8988T (cell line): ENCODE measurements around the gene KLRB1.
"Not testable (repeated sequence)": the region's sequence is repeated elsewhere in the genome, so short reads cannot be mapped to it uniquely, and the experiment has no call there.

Experiments
- DNase-seq: peaks from one replicate; pipeline ENCODE4 v3.0.0; 2011

Gene KLRB1

GRCh38 chr12:9619411-9620179, 11.9 kb upstream of the KLRB1 start:
- no peak for DNase-seq

- DNase-seq, result not testable (repeated sequence)
Observed at GRCh38 chr12:9618906-9619305, 11.2 kb upstream of the KLRB1 start.

GRCh38 chr12:9617124-9617523, 9.4 kb upstream of the KLRB1 start:
- no peak for DNase-seq

- no peak for DNase-seq
Observed at GRCh38 chr12:9615420-9616136, 7.9 kb upstream of the KLRB1 start.

- not testable (repeated sequence) for DNase-seq
Observed at GRCh38 chr12:9610606-9611005, 2.9 kb upstream of the KLRB1 start.

GRCh38 chr12:9606736-9607372, 862 bp downstream of the KLRB1 start:
- DNase-seq, result no peak

- DNase-seq, result no peak
Observed at GRCh38 chr12:9606247-9606646, 1.5 kb downstream of the KLRB1 start.

GRCh38 chr12:9605483-9605882, 2.2 kb downstream of the KLRB1 start:
- DNase-seq, result no peak

- DNase-seq, result no peak
Observed at GRCh38 chr12:9604287-9604686, 3.4 kb downstream of the KLRB1 start.

- DNase-seq, result not testable (repeated sequence)
Observed at GRCh38 chr12:9600426-9600825, 7.3 kb downstream of the KLRB1 start.

GRCh38 chr12:9598363-9598762, 9.4 kb downstream of the KLRB1 start:
- no peak for DNase-seq

GRCh38 chr12:9597365-9597764, 10.4 kb downstream of the KLRB1 start:
- DNase-seq, result no peak

- no peak for DNase-seq
Observed at GRCh38 chr12:9590441-9590840, 17.3 kb downstream of the KLRB1 start.

- DNase-seq, result no peak
Observed at GRCh38 chr12:9588749-9589148, 19.0 kb downstream of the KLRB1 start.

- DNase-seq, result no peak
Observed at GRCh38 chr12:9587987-9588600, 19.6 kb downstream of the KLRB1 start.

- not testable (repeated sequence) for DNase-seq
Observed at GRCh38 chr12:9577729-9578128, 30.0 kb downstream of the KLRB1 start.

GRCh38 chr12:9567151-9567550, 40.6 kb downstream of the KLRB1 start:
- not testable (repeated sequence) for DNase-seq

- DNase-seq, result not testable (repeated sequence)
Observed at GRCh38 chr12:9566113-9566512, 41.6 kb downstream of the KLRB1 start.

- DNase-seq, result not testable (repeated sequence)
Observed at GRCh38 chr12:9564418-9564817, 43.3 kb downstream of the KLRB1 start.

GRCh38 chr12:9562841-9563453, 44.8 kb downstream of the KLRB1 start:
- DNase-seq, result not testable (repeated sequence)

GRCh38 chr12:9545489-9545888, 62.2 kb downstream of the KLRB1 start:
- DNase-seq, result not testable (repeated sequence)
